ENCODE measurements around the gene DCTD. TPM values are rescaled to one million over a fixed set of nuclear protein-coding genes. Genes with fewer than 3 reads are reported as not detected.
"Not testable (repeated sequence)": the region's sequence is repeated elsewhere in the genome, so short reads cannot be mapped to it uniquely, and the experiment has no call there.

The DCTD gene
- total RNA-seq, 1 donor from 2014 or later: 120 TPM

DNA sequence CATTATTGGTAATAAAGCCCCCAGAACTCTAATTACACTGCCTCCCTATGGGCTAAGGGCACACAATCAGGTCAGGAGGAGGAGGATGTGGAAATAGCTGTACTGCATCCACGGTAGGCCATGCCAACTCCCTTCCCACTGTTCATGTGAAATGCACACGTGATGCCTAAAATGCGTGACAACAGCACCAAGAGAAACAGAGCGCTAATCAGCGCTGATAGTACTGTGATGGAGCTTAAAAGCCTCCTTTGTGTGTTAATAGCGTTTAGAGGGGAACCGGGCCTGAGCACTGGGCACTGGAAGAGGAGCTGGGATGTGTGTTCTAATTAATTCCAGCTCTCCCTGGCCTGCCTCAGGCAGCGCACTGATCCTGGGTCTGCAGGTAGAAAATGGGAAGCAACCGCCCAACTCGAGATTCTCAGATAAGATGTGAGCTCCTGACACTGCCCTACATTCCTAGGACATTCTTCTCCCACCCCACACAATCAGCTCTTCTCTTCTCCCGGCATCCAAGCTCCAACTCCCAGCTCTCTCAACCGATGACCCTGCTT is 12.9 kb downstream of the DCTD start:
- DNase-seq (ENCODE audit: low read depth, low spot score): no peak
- no peaks in the 10 kb centered on the region for H3K27me3 Mint-ChIP-seq (ENCODE audit: low read depth)
- no peaks in the 10 kb centered on the region for H3K9me3 Mint-ChIP-seq
- H3K4me1 Mint-ChIP-seq: peaks cover 19% of the 10 kb centered on the region
- peaks cover 26% of the 10 kb centered on the region for H3K36me3 Mint-ChIP-seq (ENCODE audit: low read depth)
- H3K4me3 Mint-ChIP-seq: no peak overlapping the region
- no peak overlapping the region for H3K27ac Mint-ChIP-seq (ENCODE audit: unreplicated experiment)
- TF ChIP-seq, protein P1, sequence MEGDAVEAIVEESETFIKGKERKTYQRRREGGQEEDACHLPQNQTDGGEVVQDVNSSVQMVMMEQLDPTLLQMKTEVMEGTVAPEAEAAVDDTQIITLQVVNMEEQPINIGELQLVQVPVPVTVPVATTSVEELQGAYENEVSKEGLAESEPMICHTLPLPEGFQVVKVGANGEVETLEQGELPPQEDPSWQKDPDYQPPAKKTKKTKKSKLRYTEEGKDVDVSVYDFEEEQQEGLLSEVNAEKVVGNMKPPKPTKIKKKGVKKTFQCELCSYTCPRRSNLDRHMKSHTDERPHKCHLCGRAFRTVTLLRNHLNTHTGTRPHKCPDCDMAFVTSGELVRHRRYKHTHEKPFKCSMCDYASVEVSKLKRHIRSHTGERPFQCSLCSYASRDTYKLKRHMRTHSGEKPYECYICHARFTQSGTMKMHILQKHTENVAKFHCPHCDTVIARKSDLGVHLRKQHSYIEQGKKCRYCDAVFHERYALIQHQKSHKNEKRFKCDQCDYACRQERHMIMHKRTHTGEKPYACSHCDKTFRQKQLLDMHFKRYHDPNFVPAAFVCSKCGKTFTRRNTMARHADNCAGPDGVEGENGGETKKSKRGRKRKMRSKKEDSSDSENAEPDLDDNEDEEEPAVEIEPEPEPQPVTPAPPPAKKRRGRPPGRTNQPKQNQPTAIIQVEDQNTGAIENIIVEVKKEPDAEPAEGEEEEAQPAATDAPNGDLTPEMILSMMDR (conservative IDR thresholded peaks at IDR 0.05): no peak

DNA sequence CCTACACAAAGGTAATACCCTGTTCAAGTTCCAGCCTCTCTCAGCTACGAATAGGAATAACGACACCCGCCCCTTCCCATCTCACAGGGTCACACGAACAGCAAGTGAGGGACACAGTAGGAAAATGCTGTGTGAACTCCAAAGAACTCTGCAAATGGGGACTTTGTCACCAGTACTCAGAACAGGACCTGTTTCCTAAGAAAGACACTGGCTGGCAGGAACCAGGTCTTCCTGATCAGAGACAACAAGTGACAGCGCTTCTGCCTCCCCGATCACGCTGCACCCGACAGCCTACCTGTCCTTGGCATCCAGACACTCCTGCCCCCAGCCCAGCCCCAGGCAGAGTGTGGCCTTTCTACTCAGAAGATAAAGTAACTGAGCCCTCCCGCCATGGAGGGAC is 14.2 kb downstream of the DCTD start:
- peaks cover 24% of the 10 kb centered on the region for H3K36me3 Mint-ChIP-seq (ENCODE audit: low read depth)
- H3K4me1 Mint-ChIP-seq: peaks cover 30% of the 10 kb centered on the region
- H3K9me3 Mint-ChIP-seq: no peaks in the 10 kb centered on the region
- TF ChIP-seq, protein P1 (conservative IDR thresholded peaks at IDR 0.05): no peak
- H3K27me3 Mint-ChIP-seq (ENCODE audit: low read depth): no peaks in the 10 kb centered on the region
- no peak overlapping the region for H3K4me3 Mint-ChIP-seq
- H3K27ac Mint-ChIP-seq (ENCODE audit: unreplicated experiment): peak overlapping the region; percentile 66
- DNase-seq (ENCODE audit: low read depth, low spot score): no peak

DNA sequence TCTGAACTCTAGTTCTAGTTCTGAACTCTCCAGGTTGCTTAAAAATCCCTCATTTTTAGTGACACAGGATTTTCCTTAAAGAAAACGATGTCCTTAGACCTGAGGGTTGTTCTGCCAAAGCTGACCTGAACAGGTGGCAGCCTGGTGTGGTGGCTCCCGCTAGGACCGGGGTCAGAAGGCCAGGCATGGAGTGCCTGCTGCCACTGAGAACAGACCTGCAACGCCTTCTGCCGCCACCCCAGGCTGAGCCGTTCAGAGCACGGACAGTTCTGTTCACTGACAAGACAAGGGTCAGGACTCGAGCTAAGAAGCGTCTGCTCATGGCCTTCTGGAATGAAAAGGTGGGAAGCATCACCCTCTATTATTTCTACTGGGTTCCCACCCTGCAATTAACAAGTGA is 15.8 kb downstream of the DCTD start:
- H3K9me3 Mint-ChIP-seq: no peaks in the 10 kb centered on the region
- no peak overlapping the region for H3K27ac Mint-ChIP-seq (ENCODE audit: unreplicated experiment)
- TF ChIP-seq, protein P1 (conservative IDR thresholded peaks at IDR 0.05): no peak
- H3K4me3 Mint-ChIP-seq: no peak overlapping the region
- H3K4me1 Mint-ChIP-seq: peaks cover 43% of the 10 kb centered on the region
- H3K27me3 Mint-ChIP-seq (ENCODE audit: low read depth): no peaks in the 10 kb centered on the region
- H3K36me3 Mint-ChIP-seq (ENCODE audit: low read depth): peaks cover 15% of the 10 kb centered on the region
- DNase-seq (ENCODE audit: low read depth, low spot score): no peak

DNA sequence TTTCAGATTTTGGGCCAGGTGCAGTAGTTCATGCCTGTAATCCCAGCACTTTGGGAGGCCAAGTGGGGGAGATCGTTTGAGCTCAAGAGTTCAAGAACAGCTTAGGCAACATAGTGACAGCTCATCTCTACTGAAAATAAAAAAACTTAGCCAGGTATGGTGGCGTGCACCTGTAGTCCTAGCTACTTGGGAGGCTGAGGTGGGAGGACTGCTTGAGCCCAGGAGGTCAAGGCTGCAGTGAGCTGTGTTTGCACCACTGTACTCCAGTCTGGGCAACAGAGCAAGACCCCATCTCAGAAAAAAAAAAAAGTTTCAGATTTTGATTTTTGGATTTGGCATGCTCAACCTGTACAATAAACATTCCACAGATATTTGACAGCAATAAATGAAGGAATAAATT is 17.2 kb downstream of the DCTD start:
- not testable (repeated sequence) for H3K4me3 Mint-ChIP-seq; H3K9me3 Mint-ChIP-seq; DNase-seq (ENCODE audit: low read depth, low spot score); H3K27me3 Mint-ChIP-seq (ENCODE audit: low read depth); H3K27ac Mint-ChIP-seq (ENCODE audit: unreplicated experiment)
- peaks cover 21% of the 10 kb centered on the region for H3K36me3 Mint-ChIP-seq (ENCODE audit: low read depth)
- peaks cover 38% of the 10 kb centered on the region for H3K4me1 Mint-ChIP-seq

DNA sequence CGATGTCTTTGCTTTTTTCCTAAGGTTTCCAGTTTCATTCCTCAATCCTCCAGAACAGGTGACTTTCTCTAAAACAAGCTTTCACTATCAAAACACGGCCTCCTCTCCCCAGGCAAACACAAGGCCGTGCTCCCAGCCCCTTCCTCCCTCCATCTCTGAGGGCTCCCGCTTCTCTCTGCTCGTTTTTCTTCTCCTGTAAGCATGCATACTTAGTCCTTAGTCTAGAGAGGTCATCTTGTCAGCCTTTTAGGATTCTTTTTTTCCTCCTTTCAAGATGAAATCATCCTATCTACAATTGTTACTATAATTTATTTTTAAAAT is 18.7 kb downstream of the DCTD start:
- Mint-ChIP-seq H3K4me1 (peaks cover 33% of the 10 kb centered on the region), H3K4me3 (no peak overlapping the region), H3K36me3 (ENCODE audit: low read depth) (peaks cover 19% of the 10 kb centered on the region), H3K27ac (ENCODE audit: unreplicated experiment) (no peak overlapping the region), H3K27me3 (ENCODE audit: low read depth) (no peaks in the 10 kb centered on the region), H3K9me3 (no peaks in the 10 kb centered on the region)
- TF ChIP-seq, protein P1 (conservative IDR thresholded peaks at IDR 0.05): no peak
- no peak for DNase-seq (ENCODE audit: low read depth, low spot score)

DNA sequence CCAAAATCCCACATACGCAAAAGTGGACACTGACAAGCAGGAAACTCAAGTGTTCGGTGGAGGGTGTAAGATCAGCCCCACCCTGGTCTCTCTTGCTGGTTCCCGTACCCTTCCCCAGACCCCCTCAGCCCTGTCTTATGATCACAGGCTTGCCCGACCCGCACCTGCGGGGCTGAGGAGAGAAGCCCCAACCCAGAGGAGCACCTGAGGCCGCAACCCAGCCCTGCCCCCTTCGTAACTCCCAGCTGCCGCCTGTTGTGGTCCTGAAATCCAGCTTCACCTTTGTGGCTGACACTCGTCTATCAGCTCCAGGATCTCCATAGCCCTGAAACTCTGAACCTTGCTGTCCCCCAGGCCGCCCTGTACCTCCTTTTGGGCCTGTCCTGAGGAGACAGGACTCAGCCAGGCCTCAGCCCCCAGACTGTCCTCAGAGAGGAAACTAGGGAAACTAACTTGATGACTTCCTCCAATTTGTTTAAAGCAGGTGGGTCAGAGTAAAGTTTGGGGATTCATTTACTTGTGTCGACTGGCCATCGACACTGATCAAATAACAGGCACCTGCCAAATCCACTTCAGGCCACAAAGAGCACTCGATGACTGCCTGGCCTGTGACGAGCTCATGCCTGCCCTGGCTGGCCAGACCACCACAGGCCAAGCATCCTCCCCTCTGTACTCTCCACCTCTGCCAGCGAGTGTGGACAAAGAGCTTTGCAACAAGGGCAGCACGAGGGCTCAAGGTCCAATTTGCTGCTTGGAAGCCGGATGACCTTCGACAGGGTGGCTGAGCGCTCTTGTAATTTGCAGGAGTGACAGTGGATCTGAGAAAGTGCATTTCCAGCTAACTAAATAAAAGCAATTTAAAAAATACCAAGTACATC is 19.3 kb downstream of the DCTD start:
- Mint-ChIP-seq H3K27ac (ENCODE audit: unreplicated experiment) (peak overlapping the region; percentile 57), H3K9me3 (no peaks in the 10 kb centered on the region), H3K4me3 (no peak overlapping the region), H3K27me3 (ENCODE audit: low read depth) (no peaks in the 10 kb centered on the region), H3K4me1 (peaks cover 33% of the 10 kb centered on the region), H3K36me3 (ENCODE audit: low read depth) (peaks cover 19% of the 10 kb centered on the region)
- TF ChIP-seq, protein P1 (conservative IDR thresholded peaks at IDR 0.05): no peak
- DNase-seq (ENCODE audit: low read depth, low spot score): no peak

Measured in neural crest cell (in vitro differentiated cells).